Endothelial cell of umbilical vein (primary cell): Measurements from ENCODE around the gene METTL1. TPM values are rescaled to one million over a fixed set of nuclear protein-coding genes. Genes with fewer than 3 reads are reported as not detected.

ENCODE experiments used
- BruUV-seq: library from RNA; stranded (reverse); fragments of 400-500 nt; replicated peaks from 2 replicates; lab custom pipeline; 2021; lab: Mats Ljungman, UMichigan
- CTCF ChIA-PET: fragments of 300-600, 350-600 bp; sonication (Branson Sonifier 250); formaldehyde crosslinking; loops from one replicate; lab custom pipeline; 2021; ENCODE audit warnings: antibody characterized with exemption, inconsistent platforms; lab: Charles Lee
- POLR2A ChIA-PET: fragments of 300-600, 350-600 bp; sonication (Branson Sonifier 250); formaldehyde crosslinking; loops from one replicate; lab custom pipeline; 2021; ENCODE audit warnings: antibody characterized with exemption, inconsistent platforms; lab: Charles Lee
- DNase-seq: peaks from one replicate; pipeline ENCODE4 v3.0.0-alpha.2; 2011; ENCODE audit warnings: low read depth, low spot score
- FAIRE-seq: peaks from 2 replicates; lab custom pipeline; 2011; peaks lifted over from hg19 to GRCh38; lab: Jason Lieb, UNC
- H2AFZ ChIP-seq: 2 replicates; pipeline ENCODE4 v1.6.0; 2012; ENCODE audit warnings: low read depth, low read length, control low read depth, inconsistent platforms
- H3K27ac ChIP-seq: 2 replicates; pipeline ENCODE4 v1.5.1; 2011; ENCODE audit warnings: low read depth, mild to moderate bottlenecking, control low read depth, low read length, moderate library complexity; ENCODE audit not compliant: insufficient read depth
- H3K27me3 ChIP-seq, 2 experiments: 2 replicates each; pipeline versions ENCODE4 v1.6.0 to v1.6.1; 2011; ENCODE audit warnings: low read length in 2 of 2, mixed read lengths in 1 of 2; ENCODE audit not compliant: control insufficient read depth in 2 of 2, insufficient read depth in 2 of 2
- H3K36me3 ChIP-seq, 2 experiments: 2 replicates in 1 of 2; 3 replicates in 1 of 2; pipeline ENCODE4 v1.5.1; 2011; ENCODE audit warnings: low read length in 2 of 2, mild to moderate bottlenecking in 1 of 2, moderate library complexity in 1 of 2; ENCODE audit not compliant: control insufficient read depth in 2 of 2, insufficient read depth in 2 of 2; ENCODE audit errors: extremely low read depth in 1 of 2
- H3K4me1 ChIP-seq: 3 replicates; pipeline ENCODE4 v1.5.1; 2011; ENCODE audit warnings: mild to moderate bottlenecking, low read length; ENCODE audit not compliant: control insufficient read depth, insufficient read depth; ENCODE audit errors: extremely low read depth
- H3K4me2 ChIP-seq: 2 replicates; pipeline ENCODE4 v1.6.1; 2011; ENCODE audit warnings: low read length, control low read depth, mixed read lengths; ENCODE audit not compliant: insufficient read depth
- H3K4me3 ChIP-seq, 3 experiments: fragments of 200-600 bp in 1 of 3; sonication (generic), shearing (Covaris generic) in 1 of 3; replicated peaks in 1 of 3; 2 replicates each; pipeline ENCODE4 v1.5.1; 2011 to 2016; ENCODE audit warnings: control low read depth in 3 of 3, low read length in 3 of 3, mild to moderate bottlenecking in 2 of 3, inconsistent platforms in 1 of 3, low read depth in 1 of 3, moderate library complexity in 1 of 3; ENCODE audit not compliant: insufficient read depth in 1 of 3
- H3K79me2 ChIP-seq: 2 replicates; pipeline ENCODE4 v1.6.0; 2012; ENCODE audit warnings: low read length, inconsistent platforms; ENCODE audit not compliant: control insufficient read depth, insufficient read depth
- H3K9ac ChIP-seq: replicated peaks from 2 replicates; pipeline ENCODE3; 2011; ENCODE audit warnings: low read length, control low read depth; ENCODE audit not compliant: insufficient read depth; ENCODE audit errors: extremely low read depth
- H3K9me1 ChIP-seq: replicated peaks from 3 replicates; pipeline ENCODE4 v1.6.0; 2011; ENCODE audit warnings: mild to moderate bottlenecking, low read length; ENCODE audit not compliant: control insufficient read depth, insufficient read depth; ENCODE audit errors: extremely low read depth
- H3K9me3 ChIP-seq: replicated peaks from 2 replicates; pipeline ENCODE4 v1.5.1; 2012; ENCODE audit warnings: low read length, inconsistent platforms; ENCODE audit not compliant: control insufficient read depth, insufficient read depth
- H4K20me1 ChIP-seq: replicated peaks from 2 replicates; pipeline ENCODE3; 2011; ENCODE audit warnings: mild to moderate bottlenecking, low read length; ENCODE audit not compliant: control insufficient read depth, insufficient read depth; ENCODE audit errors: extremely low read depth
- EZH2 ChIP-seq: IDR thresholded peaks from 2 replicates; pipeline ENCODE4 v1.6.1; 2012; ENCODE audit warnings: borderline replicate concordance, low read depth, mild to moderate bottlenecking, moderate library complexity, low read length, inconsistent platforms; ENCODE audit not compliant: severe bottlenecking
- FOS ChIP-seq: IDR thresholded peaks from 2 replicates; pipeline ENCODE4 v1.6.1; 2011; ENCODE audit warnings: mild to moderate bottlenecking, low read length, moderate library complexity, borderline replicate concordance; ENCODE audit not compliant: insufficient read depth
- GATA2 ChIP-seq: IDR thresholded peaks from 2 replicates; pipeline ENCODE4 v1.7.0; 2011; ENCODE audit warnings: low read depth, mild to moderate bottlenecking, moderate library complexity, mixed read lengths, low read length; ENCODE audit not compliant: insufficient read length, insufficient read depth
- JUN ChIP-seq: IDR thresholded peaks from 2 replicates; pipeline ENCODE4 v1.6.1; 2011; ENCODE audit warnings: borderline replicate concordance, low read depth; ENCODE audit not compliant: insufficient read length, insufficient read depth
- MYC ChIP-seq: IDR thresholded peaks from one replicate; pipeline ENCODE4 v1.6.1; 2011; ENCODE audit warnings: mild to moderate bottlenecking, low read depth, low read length
- POLR2A ChIP-seq: IDR thresholded peaks from 2 replicates; pipeline ENCODE4 v1.6.1; 2012; ENCODE audit warnings: low read depth, mild to moderate bottlenecking, control low read depth, low read length
- POLR2AphosphoS5 ChIP-seq: IDR thresholded peaks from 2 replicates; pipeline ENCODE4 v1.6.1; 2012; ENCODE audit warnings: low read depth, mild to moderate bottlenecking, control low read depth, low read length, moderate library complexity; ENCODE audit not compliant: insufficient read depth
- dilution Hi-C: fragments of 300-500 bp; cut with MboI; formaldehyde crosslinking; loops from one replicate; pipeline ENCODE4 v1.15.0; 2019; ENCODE audit warnings: low sequenced_read_pairs; ENCODE audit not compliant: extremely low pct_ligation_motif_present
- intact Hi-C: fragments of 100-400 bp; cut with micrococcal nuclease; formaldehyde crosslinking; loops from one replicate; pipeline ENCODE4 v1.10.0; 2022
- polyA plus RNA-seq, 4 experiments: library from polyadenylated mRNA; depleted of rRNA in 3 of 4; stranded (reverse) in 3 of 4; unstranded in 1 of 4; fragments of >200 nt; gene quantifications; 2 replicates each; pipeline versions ENCODE4 v1.2.1 to v1.2.3, GENCODE V29; 2011 to 2012; ENCODE audit warnings: missing spikeins in 1 of 4
- total RNA-seq: library from RNA; stranded (reverse); gene quantifications from 2 replicates; pipeline ENCODE4 v1.2.3, GENCODE V29; 2021
- TF ChIP-seq, protein P1 (sequence below), 2 donors: IDR thresholded peaks; 1 replicate in 1 of 2; 2 replicates in 1 of 2; pipeline ENCODE4 v1.5.1; 2011; ENCODE audit warnings: low read length in 2 of 2, mild to moderate bottlenecking in 2 of 2, moderate library complexity in 2 of 2, control low read depth in 1 of 2, inconsistent platforms in 1 of 2, low read depth in 1 of 2; ENCODE audit not compliant: insufficient read depth in 1 of 2; ENCODE audit errors: extremely low read depth in 1 of 2
- TF ChIP-seq, protein P2 (sequence below): IDR thresholded peaks from 2 replicates; pipeline ENCODE4 v1.6.1; 2011; ENCODE audit not compliant: insufficient read depth, insufficient read length

The METTL1 gene
- total and polyA plus RNA-seq, 2 donors (not counting 3 experiments of a cell fraction or from before 2014, with no cell fraction given): 23.6 to 24.3 TPM

DNA sequence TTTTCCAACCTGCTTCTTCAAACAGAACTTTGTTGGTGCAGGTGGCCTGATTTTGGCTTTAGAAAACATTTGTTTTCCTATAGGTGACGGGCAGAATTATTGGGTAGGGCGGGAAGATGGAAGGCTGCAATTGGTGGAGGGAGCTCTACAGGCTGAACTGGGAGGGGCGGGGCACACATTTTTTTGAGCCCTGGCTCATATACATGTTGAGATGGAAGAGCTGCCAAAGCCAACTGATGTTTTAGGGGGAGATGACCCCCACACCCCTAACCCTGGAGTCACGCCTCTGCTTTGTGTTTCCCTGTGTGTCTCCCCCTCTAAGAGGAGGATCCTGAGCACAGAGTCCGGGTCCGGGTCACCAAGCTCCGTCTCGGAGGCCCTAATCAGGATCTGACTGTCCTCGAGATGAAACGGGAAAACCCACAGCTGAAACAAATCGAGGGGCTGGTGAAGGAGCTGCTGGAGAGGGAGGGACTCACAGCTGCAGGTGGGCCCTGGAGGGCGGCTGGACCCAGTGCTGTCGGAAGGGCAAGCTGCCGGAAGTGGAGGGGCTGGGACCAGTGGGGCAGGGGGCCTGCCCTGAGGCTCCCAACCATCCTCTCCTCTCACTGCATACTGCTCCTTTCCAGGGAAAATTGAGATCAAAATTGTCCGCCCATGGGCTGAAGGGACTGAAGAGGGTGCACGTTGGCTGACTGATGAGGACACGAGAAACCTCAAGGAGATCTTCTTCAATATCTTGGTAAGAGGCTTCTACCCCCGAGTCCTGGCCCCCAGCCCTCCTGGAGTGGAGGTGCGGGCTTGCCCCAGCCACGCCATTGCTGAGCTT is 51.9 kb downstream of the METTL1 start:
- Histone ChIP-seq H3K4me1 (no peaks in the 10 kb centered on the region), H4K20me1 (no peaks in the 10 kb centered on the region), H2AFZ (no peak overlapping the region), H3K9me1 (no peaks in the 10 kb centered on the region), H3K9ac (no peak overlapping the region), H3K79me2 (no peaks in the 10 kb centered on the region), H3K27me3 (no peaks in the 10 kb centered on the region), H3K9me3 (no peaks in the 10 kb centered on the region), H3K36me3 (peaks cover 0 to 36% of the 10 kb centered on the region in 2 experiments), H3K4me3 (no peak overlapping the region), H3K27ac (no peak overlapping the region), H3K4me2 (no peak overlapping the region)
- CTCF ChIA-PET: interaction anchor here (1.0 kb wide), 1 partner anchor 137 kb away, joined by 3 read pairs; no protein-coding TSS in a partner anchor
- intact Hi-C loops (no loop called here), dilution Hi-C loops (no loop called here)
- DNase-seq (no peak), FAIRE-seq (no peak)
- no peak for TF ChIP-seq FOS
- TF ChIP-seq, protein P1, sequence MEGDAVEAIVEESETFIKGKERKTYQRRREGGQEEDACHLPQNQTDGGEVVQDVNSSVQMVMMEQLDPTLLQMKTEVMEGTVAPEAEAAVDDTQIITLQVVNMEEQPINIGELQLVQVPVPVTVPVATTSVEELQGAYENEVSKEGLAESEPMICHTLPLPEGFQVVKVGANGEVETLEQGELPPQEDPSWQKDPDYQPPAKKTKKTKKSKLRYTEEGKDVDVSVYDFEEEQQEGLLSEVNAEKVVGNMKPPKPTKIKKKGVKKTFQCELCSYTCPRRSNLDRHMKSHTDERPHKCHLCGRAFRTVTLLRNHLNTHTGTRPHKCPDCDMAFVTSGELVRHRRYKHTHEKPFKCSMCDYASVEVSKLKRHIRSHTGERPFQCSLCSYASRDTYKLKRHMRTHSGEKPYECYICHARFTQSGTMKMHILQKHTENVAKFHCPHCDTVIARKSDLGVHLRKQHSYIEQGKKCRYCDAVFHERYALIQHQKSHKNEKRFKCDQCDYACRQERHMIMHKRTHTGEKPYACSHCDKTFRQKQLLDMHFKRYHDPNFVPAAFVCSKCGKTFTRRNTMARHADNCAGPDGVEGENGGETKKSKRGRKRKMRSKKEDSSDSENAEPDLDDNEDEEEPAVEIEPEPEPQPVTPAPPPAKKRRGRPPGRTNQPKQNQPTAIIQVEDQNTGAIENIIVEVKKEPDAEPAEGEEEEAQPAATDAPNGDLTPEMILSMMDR (IDR thresholded peaks at IDR 0.05; ENCODE audit: extremely low read depth in 1 of 2, insufficient read depth in 1 of 2, low read depth in 1 of 2, low read length in 2 of 2): no peak
- TF ChIP-seq, protein P2, sequence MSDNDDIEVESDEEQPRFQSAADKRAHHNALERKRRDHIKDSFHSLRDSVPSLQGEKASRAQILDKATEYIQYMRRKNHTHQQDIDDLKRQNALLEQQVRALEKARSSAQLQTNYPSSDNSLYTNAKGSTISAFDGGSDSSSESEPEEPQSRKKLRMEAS: no peak
- TF ChIP-seq JUN: no peak
- TF ChIP-seq EZH2: no peak
- no peak for TF ChIP-seq POLR2A
- TF ChIP-seq GATA2: no peak
- no peak for TF ChIP-seq MYC
- TF ChIP-seq POLR2AphosphoS5: no peak
- BruUV-seq: no TSS peak
- POLR2A ChIA-PET: no interaction called here
